GM20000 (cell line): Measurements from ENCODE around the gene PIP4K2A.

Experiments used
- DNase-seq: peaks from one replicate; pipeline ENCODE4 v3.0.0; 2012; ENCODE audit warnings: low spot score
- TF ChIP-seq, protein P1 (sequence below): IDR thresholded peaks from 2 replicates; pipeline ENCODE4 v1.5.1; 2012; ENCODE audit warnings: mild to moderate bottlenecking, control low read depth; ENCODE audit errors: extremely low read depth, missing control alignments

The PIP4K2A gene

DNA sequence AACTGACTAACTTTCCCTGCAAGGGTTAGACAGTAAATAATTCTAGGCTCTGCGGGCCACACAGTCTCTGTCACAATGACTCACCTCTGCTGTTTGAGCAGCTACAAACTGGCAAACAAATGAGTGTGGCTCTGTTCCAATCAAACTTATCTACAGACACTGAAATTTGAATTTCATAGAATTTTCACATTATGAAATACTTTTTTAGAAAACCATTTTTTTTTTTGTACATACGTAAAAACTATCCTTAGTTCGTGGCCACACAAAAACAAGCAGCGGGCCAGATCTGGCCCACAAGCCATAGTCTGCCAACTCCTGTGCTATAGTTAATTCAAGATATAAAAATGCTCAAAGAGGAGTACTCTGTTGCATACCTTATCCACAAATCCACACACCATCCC lies 32.6 kb downstream of the PIP4K2A start:
- TF ChIP-seq, protein P1, sequence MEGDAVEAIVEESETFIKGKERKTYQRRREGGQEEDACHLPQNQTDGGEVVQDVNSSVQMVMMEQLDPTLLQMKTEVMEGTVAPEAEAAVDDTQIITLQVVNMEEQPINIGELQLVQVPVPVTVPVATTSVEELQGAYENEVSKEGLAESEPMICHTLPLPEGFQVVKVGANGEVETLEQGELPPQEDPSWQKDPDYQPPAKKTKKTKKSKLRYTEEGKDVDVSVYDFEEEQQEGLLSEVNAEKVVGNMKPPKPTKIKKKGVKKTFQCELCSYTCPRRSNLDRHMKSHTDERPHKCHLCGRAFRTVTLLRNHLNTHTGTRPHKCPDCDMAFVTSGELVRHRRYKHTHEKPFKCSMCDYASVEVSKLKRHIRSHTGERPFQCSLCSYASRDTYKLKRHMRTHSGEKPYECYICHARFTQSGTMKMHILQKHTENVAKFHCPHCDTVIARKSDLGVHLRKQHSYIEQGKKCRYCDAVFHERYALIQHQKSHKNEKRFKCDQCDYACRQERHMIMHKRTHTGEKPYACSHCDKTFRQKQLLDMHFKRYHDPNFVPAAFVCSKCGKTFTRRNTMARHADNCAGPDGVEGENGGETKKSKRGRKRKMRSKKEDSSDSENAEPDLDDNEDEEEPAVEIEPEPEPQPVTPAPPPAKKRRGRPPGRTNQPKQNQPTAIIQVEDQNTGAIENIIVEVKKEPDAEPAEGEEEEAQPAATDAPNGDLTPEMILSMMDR, result no peak
- DNase-seq, result no peak

DNA sequence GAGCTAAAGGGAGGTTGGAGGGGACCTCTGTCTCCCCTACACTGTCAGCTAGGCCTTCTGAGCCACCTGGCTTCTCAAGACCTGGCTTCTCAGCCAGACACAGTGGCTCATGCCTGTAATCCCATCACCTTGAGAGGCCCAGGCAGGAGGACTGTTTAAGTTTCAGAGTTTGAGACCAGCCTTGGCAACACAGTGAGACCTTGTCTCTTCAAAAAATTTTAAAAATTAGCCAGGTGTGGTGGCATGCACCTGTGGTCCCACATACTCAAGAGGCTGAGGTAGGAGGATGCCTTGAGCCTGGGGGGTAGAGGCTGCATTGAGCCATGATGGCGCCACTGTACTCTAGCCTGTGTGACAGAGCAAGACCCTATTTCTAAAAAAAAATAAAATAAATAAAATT lies 33.1 kb downstream of the PIP4K2A start:
- TF ChIP-seq, protein P1, result no peak
- DNase-seq, result no peak

DNA sequence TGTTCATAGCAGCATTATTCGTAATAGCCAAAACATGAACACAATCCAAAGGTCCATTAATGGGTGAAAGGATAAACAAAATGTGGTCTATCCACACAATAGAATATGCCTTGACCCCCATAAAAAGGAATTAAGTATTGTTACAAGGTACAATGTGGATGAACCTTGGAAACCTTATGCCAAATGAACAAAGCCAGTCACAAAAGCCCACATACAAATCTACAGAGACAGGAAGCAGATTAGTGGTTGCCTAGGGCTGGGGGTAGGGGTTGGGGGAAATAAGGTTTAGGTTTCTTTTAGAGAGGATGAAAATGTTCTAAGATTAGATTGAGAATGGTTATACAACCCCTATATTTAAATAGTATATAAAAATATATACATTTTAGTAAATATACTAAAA lies 34.8 kb downstream of the PIP4K2A start:
- no peak for DNase-seq
- TF ChIP-seq, protein P1, result no peak

DNA sequence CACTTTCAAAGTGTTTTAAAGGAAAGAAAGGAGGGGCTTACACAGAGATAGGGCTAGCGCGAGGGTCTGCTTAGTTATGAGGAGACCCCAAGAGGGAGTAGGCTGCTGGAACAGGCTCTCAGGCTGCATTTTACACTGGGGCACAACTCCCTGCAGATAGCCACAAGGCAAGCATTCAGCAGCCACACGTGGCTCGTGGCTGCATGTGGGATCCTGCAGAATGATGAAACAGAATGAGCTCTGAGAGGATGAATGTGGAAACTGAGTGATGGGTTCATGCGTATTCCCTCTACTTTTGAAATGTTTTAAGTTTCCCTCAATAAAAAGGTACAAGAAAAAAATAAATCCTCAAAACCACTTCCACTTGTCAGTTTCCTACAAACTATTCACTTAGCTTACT lies 37.0 kb downstream of the PIP4K2A start:
- TF ChIP-seq, protein P1, result no peak
- DNase-seq, result no peak

DNA sequence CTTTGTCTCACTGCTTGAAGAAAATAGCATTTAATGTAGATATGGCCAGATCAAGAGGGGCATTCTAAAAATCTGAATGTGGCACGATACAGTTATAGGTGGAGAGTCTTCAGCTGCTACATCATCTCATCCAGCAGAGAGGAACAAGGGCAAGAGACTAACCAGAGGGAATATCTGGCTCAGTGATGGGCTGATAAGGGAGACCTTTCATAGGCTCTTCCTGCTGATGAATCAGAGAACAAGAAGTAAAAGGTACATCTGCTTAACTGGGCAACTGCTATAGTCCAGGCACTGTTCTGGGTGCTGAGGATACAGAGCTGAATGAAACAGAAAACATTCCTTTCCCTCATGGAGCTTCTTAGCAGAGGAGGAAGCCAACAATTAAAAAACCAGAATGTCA lies 37.9 kb downstream of the PIP4K2A start:
- TF ChIP-seq, protein P1, result no peak
- no peak for DNase-seq

DNA sequence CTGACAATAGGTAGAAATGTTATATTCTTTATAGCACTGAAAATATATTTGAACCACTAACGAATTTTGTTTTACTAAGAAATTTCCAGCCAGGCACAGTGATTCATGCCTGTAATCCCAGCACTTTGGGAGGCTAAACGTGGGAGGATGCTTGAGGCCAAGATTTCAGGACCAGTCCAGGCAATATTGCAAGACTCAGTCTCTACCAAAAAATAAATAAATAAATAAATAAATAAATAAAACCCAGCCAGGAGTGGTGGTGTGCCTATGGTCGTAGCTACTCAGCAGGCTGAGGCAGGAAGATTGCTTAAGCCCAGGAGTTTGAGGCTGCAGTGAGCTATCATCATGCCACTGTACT lies 39.8 kb downstream of the PIP4K2A start:
- TF ChIP-seq, protein P1, result no peak
- no peak for DNase-seq

DNA sequence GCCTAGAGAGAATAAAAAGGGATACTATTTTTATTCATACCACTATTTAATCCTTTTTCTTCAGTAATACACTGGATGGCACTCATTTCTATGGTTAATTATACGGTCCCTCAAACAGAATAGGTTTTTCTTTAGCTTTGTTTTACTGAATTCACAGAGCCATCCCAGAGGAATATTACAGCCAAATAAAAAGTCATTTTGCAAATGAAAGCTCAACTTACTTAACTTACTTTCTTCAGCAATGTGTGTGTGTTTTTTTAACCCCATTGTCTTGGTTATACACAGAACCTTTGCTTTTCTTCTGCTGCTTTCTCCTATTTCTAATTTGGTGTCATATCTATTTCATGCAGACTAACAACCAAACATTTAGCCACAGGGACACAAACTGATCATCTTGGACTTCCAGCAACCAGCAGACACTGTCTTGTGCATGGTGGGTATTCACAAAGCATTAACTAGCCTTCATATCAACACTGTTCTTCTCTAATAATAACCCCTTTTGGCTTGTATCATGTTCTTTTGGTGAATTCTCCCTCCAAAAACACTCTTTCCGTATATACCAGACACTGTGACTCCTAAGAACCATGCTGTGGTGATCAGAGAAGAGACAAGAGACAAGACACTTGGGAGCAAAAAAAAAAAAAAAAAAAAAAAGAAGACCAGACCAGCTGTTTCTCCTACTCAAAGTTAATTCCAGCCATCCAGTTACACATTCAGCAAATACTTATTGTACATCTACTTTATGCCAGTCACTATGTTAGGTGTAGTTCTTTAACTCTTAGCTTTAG lies 40.4 kb downstream of the PIP4K2A start:
- DNase-seq, result no peak
- TF ChIP-seq, protein P1, result no peak
